KOPT-K1 (cell line): ENCODE data around the gene OOSP1.
"Not testable (repeated sequence)": the region's sequence is repeated elsewhere in the genome, so short reads cannot be mapped to it uniquely, and the experiment has no call there.

ENCODE experiments used
- H3K27ac ChIP-seq: fragments of 200-600 bp; sonication (generic); 2 replicates; pipeline ENCODE4 v1.5.1; 2016; ENCODE audit warnings: antibody characterized with exemption, mild to moderate bottlenecking, low read depth, low read length; ENCODE audit not compliant: poor library complexity, severe bottlenecking
- H3K36me3 ChIP-seq: fragments of 200-600 bp; sonication (generic); 2 replicates; pipeline ENCODE4 v1.5.1; 2017; ENCODE audit warnings: antibody characterized with exemption, mild to moderate bottlenecking, low read length, moderate library complexity; ENCODE audit not compliant: insufficient read depth
- H3K9me3 ChIP-seq: fragments of 200-600 bp; sonication (generic); 2 replicates; pipeline ENCODE4 v1.5.1; 2017; ENCODE audit warnings: antibody characterized with exemption, low read length, mild to moderate bottlenecking; ENCODE audit not compliant: insufficient read depth, poor library complexity, severe bottlenecking

The OOSP1 gene

GRCh38 chr11:59938132-59938531, at the start of gene OOSP1:
Gene OOSP1 (plus strand): TSS chr11:59938432. CDS start chr11:59938455, 23 bp downstream.
- Histone ChIP-seq H3K27ac (no peak within 1 kb of the TSS), H3K36me3 (no peaks in the 10 kb centered on the region), H3K9me3 (no peaks in the 10 kb centered on the region)

- Histone ChIP-seq H3K9me3 (peaks cover 6% of the 10 kb centered on the region), H3K27ac (no peak overlapping the region), H3K36me3 (no peaks in the 10 kb centered on the region)
Measured at GRCh38 chr11:59891781-59892181, 46.5 kb upstream of the OOSP1 start.

GRCh38 chr11:59894616-59895015, 43.6 kb upstream of the OOSP1 start:
- no peaks in the 10 kb centered on the region for H3K9me3 ChIP-seq
- H3K36me3 ChIP-seq: no peaks in the 10 kb centered on the region
- H3K27ac ChIP-seq: no peak overlapping the region

- Histone ChIP-seq H3K27ac (no peak overlapping the region), H3K9me3 (no peaks in the 10 kb centered on the region), H3K36me3 (no peaks in the 10 kb centered on the region)
Measured at GRCh38 chr11:59898046-59898445, 40.2 kb upstream of the OOSP1 start.

- H3K27ac ChIP-seq: no peak overlapping the region
- no peaks in the 10 kb centered on the region for H3K9me3 ChIP-seq
- H3K36me3 ChIP-seq: no peaks in the 10 kb centered on the region
Measured at GRCh38 chr11:59898650-59899049, 39.6 kb upstream of the OOSP1 start.

GRCh38 chr11:59899532-59899931, 38.7 kb upstream of the OOSP1 start:
- Histone ChIP-seq H3K27ac (no peak overlapping the region), H3K9me3 (no peaks in the 10 kb centered on the region), H3K36me3 (no peaks in the 10 kb centered on the region)

GRCh38 chr11:59900366-59901126, 37.7 kb upstream of the OOSP1 start:
- Histone ChIP-seq H3K9me3 (no peaks in the 10 kb centered on the region), H3K36me3 (no peaks in the 10 kb centered on the region), H3K27ac (no peak overlapping the region)

GRCh38 chr11:59901306-59901705, 36.9 kb upstream of the OOSP1 start:
- Histone ChIP-seq H3K27ac (no peak overlapping the region), H3K36me3 (no peaks in the 10 kb centered on the region), H3K9me3 (no peaks in the 10 kb centered on the region)

GRCh38 chr11:59903569-59903968, 34.7 kb upstream of the OOSP1 start:
- H3K27ac ChIP-seq, H3K36me3 ChIP-seq, H3K9me3 ChIP-seq: not testable (repeated sequence)

GRCh38 chr11:59918480-59918879, 19.8 kb upstream of the OOSP1 start:
- Histone ChIP-seq H3K27ac (no peak overlapping the region), H3K9me3 (peaks cover 20% of the 10 kb centered on the region), H3K36me3 (no peaks in the 10 kb centered on the region)

GRCh38 chr11:59918987-59919589, 19.1 kb upstream of the OOSP1 start:
- Histone ChIP-seq H3K36me3 (no peaks in the 10 kb centered on the region), H3K27ac (no peak overlapping the region), H3K9me3 (peaks cover 26% of the 10 kb centered on the region)

GRCh38 chr11:59923813-59924212, 14.4 kb upstream of the OOSP1 start:
- Histone ChIP-seq H3K36me3 (no peaks in the 10 kb centered on the region), H3K27ac (no peak overlapping the region), H3K9me3 (peaks cover 34% of the 10 kb centered on the region)

GRCh38 chr11:59931688-59932087, 6.5 kb upstream of the OOSP1 start:
- H3K27ac ChIP-seq: no peak overlapping the region
- H3K9me3 ChIP-seq: peaks cover 20% of the 10 kb centered on the region
- no peaks in the 10 kb centered on the region for H3K36me3 ChIP-seq

- Histone ChIP-seq H3K27ac (no peak overlapping the region), H3K36me3 (no peaks in the 10 kb centered on the region), H3K9me3 (no peaks in the 10 kb centered on the region)
Measured at GRCh38 chr11:59938718-59939117, 486 bp downstream of the OOSP1 start.

- Histone ChIP-seq H3K27ac (no peak overlapping the region), H3K36me3 (no peaks in the 10 kb centered on the region)
Measured at GRCh38 chr11:59939482-59939881, 1.2 kb downstream of the OOSP1 start.

GRCh38 chr11:59941091-59941490, 2.9 kb downstream of the OOSP1 start:
- no peaks in the 10 kb centered on the region for H3K9me3 ChIP-seq
- no peaks in the 10 kb centered on the region for H3K36me3 ChIP-seq
- no peak overlapping the region for H3K27ac ChIP-seq

More at GRCh38 chr11:59939482-59939881, 1.2 kb downstream of the OOSP1 start:
- H3K9me3 ChIP-seq: no peaks in the 10 kb centered on the region
